ENCODE results near the gene TARS1.
A peak's percentile ranks its signal among the peaks of the same experiment; 100 is the strongest.

TARS1 gene

DNA sequence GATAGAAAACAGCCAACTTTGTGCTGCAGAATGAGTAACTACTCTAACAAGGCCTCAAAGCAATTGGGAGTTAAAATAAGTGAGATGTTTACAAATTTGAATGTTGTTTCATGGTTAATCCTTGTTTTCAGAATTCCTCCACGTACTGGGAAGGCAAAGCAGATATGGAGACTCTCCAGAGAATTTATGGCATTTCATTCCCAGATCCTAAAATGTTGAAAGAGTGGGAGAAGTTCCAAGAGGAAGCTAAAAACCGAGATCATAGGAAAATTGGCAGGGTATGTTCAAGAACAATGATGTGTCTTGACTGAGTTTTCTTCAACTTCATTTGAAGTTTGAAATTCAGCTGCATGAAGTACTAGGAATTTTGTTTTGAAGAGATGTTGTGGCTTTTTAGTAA lies 16.4 kb downstream of the TARS1 start:
- no peak for DNase-seq (ENCODE audit: low read depth)
- no peak overlapping the region for H3K4me3 ChIP-seq (ENCODE audit: low read length)
- TF ChIP-seq, protein P1, sequence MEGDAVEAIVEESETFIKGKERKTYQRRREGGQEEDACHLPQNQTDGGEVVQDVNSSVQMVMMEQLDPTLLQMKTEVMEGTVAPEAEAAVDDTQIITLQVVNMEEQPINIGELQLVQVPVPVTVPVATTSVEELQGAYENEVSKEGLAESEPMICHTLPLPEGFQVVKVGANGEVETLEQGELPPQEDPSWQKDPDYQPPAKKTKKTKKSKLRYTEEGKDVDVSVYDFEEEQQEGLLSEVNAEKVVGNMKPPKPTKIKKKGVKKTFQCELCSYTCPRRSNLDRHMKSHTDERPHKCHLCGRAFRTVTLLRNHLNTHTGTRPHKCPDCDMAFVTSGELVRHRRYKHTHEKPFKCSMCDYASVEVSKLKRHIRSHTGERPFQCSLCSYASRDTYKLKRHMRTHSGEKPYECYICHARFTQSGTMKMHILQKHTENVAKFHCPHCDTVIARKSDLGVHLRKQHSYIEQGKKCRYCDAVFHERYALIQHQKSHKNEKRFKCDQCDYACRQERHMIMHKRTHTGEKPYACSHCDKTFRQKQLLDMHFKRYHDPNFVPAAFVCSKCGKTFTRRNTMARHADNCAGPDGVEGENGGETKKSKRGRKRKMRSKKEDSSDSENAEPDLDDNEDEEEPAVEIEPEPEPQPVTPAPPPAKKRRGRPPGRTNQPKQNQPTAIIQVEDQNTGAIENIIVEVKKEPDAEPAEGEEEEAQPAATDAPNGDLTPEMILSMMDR (IDR thresholded peaks at IDR 0.05; ENCODE audit: insufficient read depth, low read depth, low read length, missing control alignments), result no peak

DNA sequence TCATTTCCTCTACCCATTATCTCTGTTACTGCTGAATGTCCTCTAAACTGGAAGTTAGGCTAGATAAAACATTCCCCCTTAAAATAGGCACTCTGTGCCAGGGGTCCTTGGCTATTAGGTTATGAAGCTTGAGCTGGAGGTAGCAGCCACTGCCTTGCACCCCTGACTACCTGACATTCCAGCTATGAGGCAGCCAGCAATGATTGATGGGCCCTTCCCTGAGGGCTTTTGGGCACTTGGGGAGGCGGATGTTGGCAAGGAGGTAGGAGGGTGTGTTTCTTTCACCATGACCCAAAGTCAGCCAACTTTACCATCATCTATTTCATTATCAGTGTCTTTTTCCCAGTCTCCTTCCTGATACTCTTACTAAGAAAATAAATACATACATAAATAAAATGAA lies 17.1 kb downstream of the TARS1 start:
- TF ChIP-seq, protein P1 (IDR thresholded peaks at IDR 0.05; ENCODE audit: insufficient read depth, low read depth, low read length, missing control alignments), result no peak
- no peak overlapping the region for H3K4me3 ChIP-seq (ENCODE audit: low read length)
- DNase-seq (ENCODE audit: low read depth), result peak; percentile 25

DNA sequence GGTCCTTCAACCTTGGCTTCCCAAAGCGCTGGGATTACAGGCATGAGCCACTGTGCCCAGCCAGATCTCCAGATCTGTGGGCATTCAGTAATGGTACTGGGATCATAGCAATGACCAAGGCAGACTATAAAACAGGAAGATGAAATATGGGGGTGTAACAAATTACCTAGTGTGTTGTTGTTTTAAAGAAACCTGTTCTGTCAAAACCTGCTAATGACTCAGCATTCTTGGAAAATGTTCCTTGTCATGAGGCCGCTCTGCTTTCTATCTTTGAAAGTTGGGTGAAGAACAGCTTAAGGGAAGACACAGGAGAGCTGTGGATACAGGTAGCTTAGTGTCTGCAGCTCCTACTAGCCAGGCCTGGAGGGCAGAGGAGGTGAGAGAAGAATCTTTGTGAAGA lies 19.4 kb downstream of the TARS1 start:
- H3K4me3 ChIP-seq (ENCODE audit: low read length), result no peak overlapping the region
- TF ChIP-seq, protein P1 (IDR thresholded peaks at IDR 0.05; ENCODE audit: insufficient read depth, low read depth, low read length, missing control alignments), result no peak
- DNase-seq (ENCODE audit: low read depth), result peak; percentile 78

DNA sequence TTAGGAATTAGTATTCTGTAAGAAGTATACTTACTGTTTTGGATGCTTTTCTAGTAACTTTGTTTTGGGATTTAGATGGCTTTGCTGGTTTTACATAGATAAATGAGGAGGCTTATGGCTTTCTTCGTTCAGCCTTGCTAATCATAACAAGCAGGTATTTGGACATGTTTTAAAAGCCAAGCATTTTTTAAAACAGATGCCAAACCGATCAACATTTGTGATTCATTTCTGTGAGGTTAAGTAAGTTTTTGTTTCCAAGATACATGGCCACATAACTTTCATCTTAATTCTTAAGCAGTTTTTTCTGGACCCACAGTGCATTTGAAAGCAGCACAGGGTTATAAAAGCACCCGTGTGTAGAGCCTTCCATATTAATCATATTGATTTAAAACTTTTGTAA lies 21.7 kb downstream of the TARS1 start:
- no peak for DNase-seq (ENCODE audit: low read depth)
- no peak overlapping the region for H3K4me3 ChIP-seq (ENCODE audit: low read length)
- TF ChIP-seq, protein P1 (IDR thresholded peaks at IDR 0.05; ENCODE audit: insufficient read depth, low read depth, low read length, missing control alignments), result no peak

DNA sequence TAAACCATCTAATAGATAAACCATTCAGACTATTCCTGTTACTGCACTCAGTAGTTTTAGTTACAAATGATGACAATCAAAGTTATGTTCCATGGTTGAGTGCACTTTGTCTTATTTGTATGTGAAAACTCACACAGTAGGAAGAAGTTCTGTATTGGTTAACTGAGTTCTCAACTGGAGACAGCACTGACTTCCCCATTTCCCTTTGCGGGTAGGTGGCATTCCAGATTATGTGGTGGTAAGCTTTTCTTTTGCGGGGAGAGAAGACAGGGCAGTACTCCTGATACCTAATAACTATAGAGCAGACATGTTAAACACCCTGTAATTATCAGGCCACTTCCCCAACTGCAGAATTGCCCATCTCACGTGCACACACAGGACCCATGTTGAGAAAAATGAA lies 24.4 kb downstream of the TARS1 start:
- no peak overlapping the region for H3K4me3 ChIP-seq (ENCODE audit: low read length)
- TF ChIP-seq, protein P1 (IDR thresholded peaks at IDR 0.05; ENCODE audit: insufficient read depth, low read depth, low read length, missing control alignments), result no peak
- no peak for DNase-seq (ENCODE audit: low read depth)

DNA sequence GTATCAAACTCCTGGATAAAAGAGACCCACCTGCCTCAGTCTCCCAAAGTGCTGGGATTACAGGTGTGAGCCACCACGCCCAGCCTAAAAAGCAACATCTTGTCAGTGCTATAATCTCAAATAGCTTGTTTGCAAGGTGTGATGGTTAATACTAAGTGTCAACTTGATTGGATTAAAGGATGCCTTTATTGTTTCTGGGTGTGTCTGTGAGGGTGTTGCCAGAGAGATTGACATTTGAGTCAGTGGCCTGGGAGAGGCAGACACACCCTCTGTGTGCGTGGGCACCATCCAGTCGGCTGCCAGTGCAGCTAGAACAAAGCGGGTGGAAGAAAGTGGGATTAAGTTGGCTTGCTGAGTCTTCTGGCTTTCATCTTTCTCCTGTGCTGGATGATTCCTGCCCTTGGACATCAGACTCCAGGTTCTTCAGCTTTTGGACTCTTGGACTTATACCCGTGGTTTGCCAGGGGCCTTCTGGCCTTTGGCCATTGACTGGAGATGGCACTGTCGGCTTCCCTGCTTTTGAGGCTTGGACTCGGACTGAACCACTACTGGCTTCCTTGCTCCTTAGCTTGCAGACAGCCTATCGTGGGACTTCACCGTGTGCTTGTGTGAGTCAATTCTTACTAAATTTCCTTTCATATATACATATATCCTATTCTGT lies 28.1 kb downstream of the TARS1 start:
- H3K4me3 ChIP-seq (ENCODE audit: low read length), result no peak overlapping the region
- DNase-seq (ENCODE audit: low read depth), result peak; percentile 51
- TF ChIP-seq, protein P1 (IDR thresholded peaks at IDR 0.05; ENCODE audit: insufficient read depth, low read depth, low read length, missing control alignments), result no peak

DNA sequence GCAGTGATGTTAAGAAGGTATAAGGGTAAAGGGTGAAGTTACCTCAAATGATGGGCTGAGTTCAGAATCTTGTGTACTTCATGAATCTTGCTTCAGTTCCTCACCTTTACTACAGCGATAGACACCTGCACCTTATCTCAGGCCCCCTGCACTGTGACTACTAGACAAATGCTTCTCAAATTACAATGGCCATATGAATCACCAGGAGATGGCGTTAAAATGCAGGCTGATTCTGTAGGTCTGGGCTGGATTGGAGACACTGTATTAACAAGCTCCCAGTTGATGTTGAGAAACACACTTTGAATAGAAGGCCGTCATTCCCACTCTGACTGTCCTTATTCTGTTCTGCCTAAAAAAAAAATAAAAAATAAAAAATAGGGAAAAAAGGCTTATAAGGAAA lies 29.8 kb downstream of the TARS1 start:
- TF ChIP-seq, protein P1 (IDR thresholded peaks at IDR 0.05; ENCODE audit: insufficient read depth, low read depth, low read length, missing control alignments), result peak; percentile 48
- peak; percentile 54 for DNase-seq (ENCODE audit: low read depth)
- no peak overlapping the region for H3K4me3 ChIP-seq (ENCODE audit: low read length)

Data from epithelial cell of esophagus (primary cell).